Measurements from ENCODE around the gene DUSP1.

- TF ChIP-seq CTCF (IDR thresholded peaks at IDR 0.05; ENCODE audit: poor library complexity) (no peak), EZH2phosphoT487 (IDR thresholded peaks at IDR 0.05; ENCODE audit: low read depth, severe bottlenecking, unreplicated experiment) (no peak)
Measured at GRCh38 chr5:172744123-172745104, 26.6 kb downstream of the DUSP1 start.

Measured in hepatocyte (in vitro differentiated cells).